Skeletal muscle satellite cell (primary cell): ENCODE measurements around the gene CEP192.
"Not testable (repeated sequence)": the region's sequence is repeated elsewhere in the genome, so short reads cannot be mapped to it uniquely, and the experiment has no call there.

Source experiments
- H3K27me3 ChIP-seq: 2 replicates; pipeline ENCODE4 v1.7.0; 2013; ENCODE audit warnings: low read length; ENCODE audit not compliant: control insufficient read depth, insufficient read depth
- H3K36me3 ChIP-seq: 2 replicates; pipeline ENCODE4 v1.7.0; 2013; ENCODE audit warnings: mild to moderate bottlenecking, control low read depth, low read length; ENCODE audit not compliant: insufficient read depth
- H3K4me1 ChIP-seq: 2 replicates; pipeline ENCODE4 v1.7.0; 2013; ENCODE audit warnings: low read length; ENCODE audit not compliant: control insufficient read depth, insufficient read depth
- H3K4me2 ChIP-seq: 2 replicates; pipeline ENCODE4 v1.7.0; 2013; ENCODE audit warnings: mild to moderate bottlenecking, low read length
- H3K4me3 ChIP-seq: 2 replicates; pipeline ENCODE4 v1.7.0; 2013; ENCODE audit warnings: low read length
- H3K9ac ChIP-seq: 2 replicates; pipeline ENCODE4 v1.7.0; 2013; ENCODE audit warnings: mild to moderate bottlenecking, low read depth, low read length, moderate library complexity
- H3K9me3 ChIP-seq: replicated peaks from 2 replicates; pipeline ENCODE4 v1.7.0; 2013; ENCODE audit warnings: mild to moderate bottlenecking, control low read depth, low read length

Gene CEP192

DNA sequence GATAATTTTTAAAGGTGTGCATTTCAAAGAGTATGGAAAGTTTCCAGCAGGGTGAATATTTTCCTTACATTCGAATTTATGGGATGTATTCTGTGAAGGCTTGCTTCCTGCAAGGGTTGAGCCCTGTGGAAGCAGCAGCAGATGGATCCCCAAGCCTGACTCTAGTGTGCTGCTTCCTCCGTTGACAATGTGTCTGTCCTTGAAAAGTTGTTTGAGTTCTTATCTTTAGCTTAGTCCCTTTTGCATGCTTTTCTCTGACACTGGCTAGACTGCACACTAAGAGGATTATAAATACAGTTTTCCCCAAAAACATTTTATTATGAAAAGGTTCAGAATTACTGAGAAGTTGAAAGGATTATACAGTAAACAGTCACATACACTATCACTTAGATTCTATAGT, 86.3 kb downstream of the CEP192 start:
- peaks cover 29% of the 10 kb centered on the region for H3K36me3 ChIP-seq
- H3K9me3 ChIP-seq, result no peaks in the 10 kb centered on the region
- no peak overlapping the region for H3K4me3 ChIP-seq
- H3K4me1 ChIP-seq, result no peaks in the 10 kb centered on the region
- H3K27me3 ChIP-seq, result no peaks in the 10 kb centered on the region
- no peak overlapping the region for H3K9ac ChIP-seq
- H3K4me2 ChIP-seq, result no peak overlapping the region

GRCh38 chr18:13078065-13078464, 86.9 kb downstream of the CEP192 start:
- H3K4me3 ChIP-seq, H3K4me1 ChIP-seq, H3K9me3 ChIP-seq, H3K27me3 ChIP-seq, H3K4me2 ChIP-seq, H3K9ac ChIP-seq: not testable (repeated sequence)
- peaks cover 23% of the 10 kb centered on the region for H3K36me3 ChIP-seq

DNA sequence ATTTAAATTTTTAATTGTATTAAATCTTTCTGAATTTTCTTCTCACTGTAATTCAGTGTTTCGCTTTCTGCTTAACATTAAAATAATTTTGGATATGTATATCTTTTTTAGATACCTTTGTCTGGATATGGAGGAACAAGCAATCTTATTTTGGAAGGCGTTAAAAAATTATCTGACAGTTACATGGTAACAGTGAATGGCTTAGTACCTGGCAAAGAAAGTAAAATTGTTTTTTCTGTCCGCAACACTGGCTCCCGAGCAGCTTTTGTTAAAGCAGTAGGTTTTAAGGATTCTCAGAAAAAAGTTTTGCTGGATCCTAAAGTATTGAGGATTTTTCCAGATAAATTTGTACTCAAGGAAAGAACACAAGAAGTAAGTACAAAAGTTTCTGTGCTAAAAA, 95.7 kb downstream of the CEP192 start:
- no peak overlapping the region for H3K9ac ChIP-seq
- no peaks in the 10 kb centered on the region for H3K4me1 ChIP-seq
- H3K4me2 ChIP-seq, result no peak overlapping the region
- no peaks in the 10 kb centered on the region for H3K9me3 ChIP-seq
- peaks cover 15% of the 10 kb centered on the region for H3K36me3 ChIP-seq
- no peaks in the 10 kb centered on the region for H3K27me3 ChIP-seq
- H3K4me3 ChIP-seq, result no peak overlapping the region

- Histone ChIP-seq H3K27me3 (no peaks in the 10 kb centered on the region), H3K36me3 (peaks cover 52% of the 10 kb centered on the region), H3K9me3 (no peaks in the 10 kb centered on the region), H3K9ac (no peak overlapping the region), H3K4me3 (no peak overlapping the region), H3K4me1 (no peaks in the 10 kb centered on the region), H3K4me2 (no peak overlapping the region)
These were observed 104.3 kb downstream of the CEP192 start for GRCh38 chr18:13095466-13095865.

DNA sequence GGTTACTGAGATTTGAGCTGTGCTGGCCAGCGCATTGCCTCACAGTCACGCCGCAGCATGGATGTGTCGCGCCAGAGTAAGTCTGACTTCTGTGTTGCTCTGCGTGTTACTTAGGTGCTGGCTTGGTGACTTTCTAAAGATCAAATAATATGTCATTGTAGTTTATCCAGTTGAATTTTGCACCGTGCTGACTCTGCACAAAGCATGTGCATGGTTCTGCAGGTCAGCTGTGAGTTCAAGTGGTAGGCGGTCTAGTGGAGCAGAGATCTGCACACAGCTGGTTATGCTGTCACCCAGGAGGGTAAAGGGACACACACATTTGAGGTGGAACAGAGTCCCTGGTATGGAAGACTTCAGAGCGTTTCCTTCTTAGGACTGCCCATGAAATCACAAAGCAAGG, 105.1 kb downstream of the CEP192 start:
- no peak overlapping the region for H3K4me3 ChIP-seq
- H3K9me3 ChIP-seq, result no peaks in the 10 kb centered on the region
- no peak overlapping the region for H3K9ac ChIP-seq
- peaks cover 52% of the 10 kb centered on the region for H3K36me3 ChIP-seq
- no peak overlapping the region for H3K4me2 ChIP-seq
- no peaks in the 10 kb centered on the region for H3K4me1 ChIP-seq
- no peaks in the 10 kb centered on the region for H3K27me3 ChIP-seq

DNA sequence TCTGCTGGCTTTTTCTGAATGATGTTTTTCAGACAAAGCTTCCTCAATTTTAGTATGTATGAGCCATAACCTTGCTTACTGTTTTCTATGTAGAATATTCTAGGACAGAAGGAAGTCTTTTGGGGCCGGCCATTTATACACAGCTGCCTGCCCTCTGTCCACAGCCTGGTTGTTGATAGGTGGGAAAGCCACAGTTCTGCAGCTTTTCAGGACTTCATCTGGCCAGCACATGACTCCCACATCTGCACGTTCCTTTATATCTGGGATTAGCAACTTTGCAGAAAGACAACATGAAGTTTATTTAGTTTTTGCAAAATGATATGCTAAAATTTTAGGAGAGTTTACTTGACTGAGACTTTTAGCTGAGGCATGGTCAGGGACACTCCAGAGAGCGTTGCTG, 105.6 kb downstream of the CEP192 start:
- peaks cover 56% of the 10 kb centered on the region for H3K36me3 ChIP-seq

DNA sequence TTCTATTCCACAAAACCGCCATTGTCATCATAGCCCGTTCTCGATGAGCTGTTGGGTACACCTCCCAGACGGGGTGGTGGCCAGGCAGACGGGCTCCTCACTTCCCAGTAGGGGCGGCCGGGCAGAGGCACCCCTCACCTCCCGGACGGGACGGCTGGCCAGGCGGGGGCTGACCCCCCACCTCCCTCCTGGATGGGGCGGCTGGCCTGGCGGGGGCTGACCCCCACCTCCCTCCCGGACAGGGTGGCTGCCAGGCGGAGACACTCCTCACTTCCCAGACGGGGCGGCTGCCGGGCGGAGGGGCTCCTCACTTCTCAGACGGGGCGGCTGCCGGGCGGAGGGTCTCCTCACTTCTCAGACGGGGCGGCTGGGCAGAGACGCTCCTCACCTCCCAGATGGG, 106.9 kb downstream of the CEP192 start:
- H3K4me1 ChIP-seq, H3K9me3 ChIP-seq, H3K4me2 ChIP-seq, H3K27me3 ChIP-seq, H3K4me3 ChIP-seq, H3K9ac ChIP-seq: not testable (repeated sequence)
- H3K36me3 ChIP-seq, result peaks cover 60% of the 10 kb centered on the region

More for the DNA sequence above, 105.6 kb downstream of the CEP192 start:
- Histone ChIP-seq H3K9ac (no peak overlapping the region), H3K4me3 (no peak overlapping the region), H3K4me1 (no peaks in the 10 kb centered on the region), H3K4me2 (no peak overlapping the region), H3K27me3 (no peaks in the 10 kb centered on the region), H3K9me3 (no peaks in the 10 kb centered on the region)

DNA sequence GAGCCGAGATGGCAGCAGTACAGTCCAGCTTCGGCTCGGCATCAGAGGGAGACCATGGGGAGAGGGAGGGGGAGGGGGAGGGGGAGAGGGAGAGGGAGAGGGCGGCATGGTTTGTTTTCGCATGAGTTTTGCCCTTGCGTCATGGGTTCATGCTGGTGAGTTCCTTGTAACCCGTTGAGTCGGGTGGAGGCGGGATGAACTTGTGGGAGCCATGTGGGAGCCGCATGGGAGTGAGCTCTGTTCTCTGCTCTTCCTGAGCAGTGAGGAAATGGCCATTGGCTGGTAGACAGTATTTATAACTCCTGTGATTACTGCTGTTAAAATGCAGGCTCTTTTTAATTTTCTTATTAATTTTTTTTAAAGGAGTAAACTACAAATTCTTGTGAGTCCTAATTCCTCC, 108.0 kb downstream of the CEP192 start:
- H3K9me3 ChIP-seq, result no peaks in the 10 kb centered on the region
- H3K36me3 ChIP-seq, result peaks cover 58% of the 10 kb centered on the region
- H3K27me3 ChIP-seq, result no peaks in the 10 kb centered on the region
- no peak overlapping the region for H3K4me2 ChIP-seq
- H3K4me3 ChIP-seq, result no peak overlapping the region
- H3K4me1 ChIP-seq, result no peaks in the 10 kb centered on the region
- no peak overlapping the region for H3K9ac ChIP-seq

- Histone ChIP-seq H3K9ac (no peak overlapping the region), H3K36me3 (peaks cover 54% of the 10 kb centered on the region), H3K4me1 (no peaks in the 10 kb centered on the region), H3K9me3 (no peaks in the 10 kb centered on the region), H3K27me3 (no peaks in the 10 kb centered on the region), H3K4me2 (no peak overlapping the region), H3K4me3 (no peak overlapping the region)
These were observed 109.9 kb downstream of the CEP192 start for GRCh38 chr18:13100942-13101658.

GRCh38 chr18:13101659-13102197, 110.6 kb downstream of the CEP192 start:
- Histone ChIP-seq H3K9me3 (no peaks in the 10 kb centered on the region), H3K9ac (no peak overlapping the region), H3K27me3 (no peaks in the 10 kb centered on the region), H3K4me2 (no peak overlapping the region), H3K4me1 (no peaks in the 10 kb centered on the region), H3K4me3 (no peak overlapping the region), H3K36me3 (peaks cover 51% of the 10 kb centered on the region)

DNA sequence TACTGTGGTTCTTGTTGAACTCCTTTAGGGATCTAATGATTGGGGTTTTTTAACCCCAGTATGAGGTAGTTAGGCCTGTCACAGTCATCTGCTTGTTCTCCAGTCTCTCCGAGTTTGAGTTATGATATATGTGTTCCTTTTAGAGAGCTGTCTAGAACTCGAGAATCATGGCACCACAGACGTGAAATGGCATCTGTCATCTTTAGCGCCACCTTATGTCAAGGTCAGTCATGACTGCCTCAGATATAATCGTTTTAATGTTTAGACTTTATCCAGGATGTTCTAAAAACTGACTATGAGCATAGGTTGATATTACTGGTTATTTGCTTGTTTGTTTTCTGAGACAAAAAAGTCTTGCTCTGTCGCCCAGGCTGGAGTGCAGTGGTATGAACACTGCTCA, 112.2 kb downstream of the CEP192 start:
- Histone ChIP-seq H3K27me3 (no peaks in the 10 kb centered on the region), H3K9me3 (no peaks in the 10 kb centered on the region), H3K4me3 (no peak overlapping the region), H3K9ac (no peak overlapping the region), H3K4me2 (no peak overlapping the region), H3K4me1 (no peaks in the 10 kb centered on the region), H3K36me3 (peaks cover 56% of the 10 kb centered on the region)

- Histone ChIP-seq H3K36me3 (peaks cover 61% of the 10 kb centered on the region), H3K9me3 (no peaks in the 10 kb centered on the region), H3K9ac (no peak overlapping the region), H3K4me1 (no peaks in the 10 kb centered on the region), H3K4me2 (no peak overlapping the region), H3K4me3 (no peak overlapping the region), H3K27me3 (no peaks in the 10 kb centered on the region)
These were observed 113.9 kb downstream of the CEP192 start for GRCh38 chr18:13105059-13105458.
